A549 (cell line): ENCODE measurements around the gene VSTM4. TPM values are rescaled to one million over a fixed set of nuclear protein-coding genes. Genes with fewer than 3 reads are reported as not detected.

Experiments
- ATAC-seq, 2 experiments: fragments of 200-7000 bp in 1 of 2; fragments of >200 bp in 1 of 2; cut with Nextera tagmentation in 1 of 2; cut with Tn5 transposase in 1 of 2; 3 replicates each; pipeline versions ENCODE4 v1.8.0 to v1.9.1; 2018 to 2020; ENCODE audit warnings: mild to moderate bottlenecking in 1 of 2, moderate library complexity in 1 of 2
- CTCF ChIA-PET: fragments of 300-600 bp; sonication (Branson Sonifier 250); formaldehyde crosslinking; extraction: SDS; loops from one replicate; lab custom pipeline; 2021; ENCODE audit warnings: antibody characterized with exemption, inconsistent platforms; lab: Yijun Ruan, JAX
- POLR2A ChIA-PET: fragments of 350-600 bp; formaldehyde crosslinking; extraction: SDS; loops from one replicate; lab custom pipeline; 2021; ENCODE audit warnings: antibody characterized with exemption, inconsistent platforms; lab: Yijun Ruan, JAX
- DNase-seq, 2 experiments: peaks; one replicate each; pipeline versions ENCODE4 v3.0.0 to v3.0.0-alpha.2; 2011 to 2016; ENCODE audit warnings: low read depth in 1 of 2, low spot score in 1 of 2
- FAIRE-seq: peaks from 2 replicates; lab custom pipeline; 2011; peaks lifted over from hg19 to GRCh38; lab: Jason Lieb, UNC
- H3K27ac ChIP-seq, 2 experiments: fragments of >200 bp; sonication (Bioruptor Twin); formaldehyde crosslinking; 3 replicates each; pipeline ENCODE4 v1.5.1; 2016 to 2017
- H3K4me1 ChIP-seq: fragments of >200 bp; sonication (Bioruptor Twin); formaldehyde crosslinking; 3 replicates; pipeline ENCODE4 v1.6.1; 2016
- H3K4me2 ChIP-seq: fragments of >200 bp; sonication (Bioruptor Twin); formaldehyde crosslinking; 3 replicates; pipeline ENCODE4 v1.6.1; 2016
- H3K4me3 ChIP-seq: fragments of >200 bp; sonication (Bioruptor Twin); formaldehyde crosslinking; 3 replicates; pipeline ENCODE4 v1.5.1; 2016
- H3K9me3 ChIP-seq: fragments of >200 bp; sonication (Bioruptor Twin); formaldehyde crosslinking; 3 replicates; pipeline ENCODE4 v1.6.1; 2016
- BCL3 ChIP-seq: fragments of >200 bp; sonication (Bioruptor Twin); formaldehyde crosslinking; IDR thresholded peaks from 3 replicates; pipeline ENCODE4 v1.6.1; 2016
- BHLHE40 ChIP-seq: IDR thresholded peaks from 2 replicates; pipeline ENCODE4 v1.6.1; 2012; ENCODE audit warnings: low read depth, low read length, inconsistent platforms
- CBX8 ChIP-seq: fragments of 200-600 bp; sonication (generic); IDR thresholded peaks from 2 replicates; pipeline ENCODE4 v1.6.1; 2016
- CEBPB ChIP-seq, 2 experiments: fragments of >200 bp in 1 of 2; sonication (Bioruptor Twin) in 1 of 2; formaldehyde crosslinking in 1 of 2; IDR thresholded peaks; 2 replicates each; pipeline ENCODE4 v1.6.1; 2012 to 2016
- CTCF ChIP-seq: fragments of >200 bp; sonication (Bioruptor Twin); formaldehyde crosslinking; IDR thresholded peaks from 3 replicates; pipeline ENCODE4 v1.5.1; 2016
- ELK1 ChIP-seq: fragments of 150-350 bp; IDR thresholded peaks from 2 replicates; pipeline ENCODE4 v1.6.1; 2014; ENCODE audit warnings: low read depth, mild to moderate bottlenecking, low read length
- EP300 ChIP-seq, 2 experiments: fragments of >200 bp; sonication (Bioruptor Twin); formaldehyde crosslinking; IDR thresholded peaks; 2 replicates in 1 of 2; 3 replicates in 1 of 2; pipeline ENCODE4 v1.6.1; 2016 to 2017
- ESRRA ChIP-seq: fragments of 150-350 bp; IDR thresholded peaks from 2 replicates; pipeline ENCODE4 v1.6.1; 2014; ENCODE audit warnings: mild to moderate bottlenecking, low read length, borderline replicate concordance
- FOSB ChIP-seq: fragments of 250-450 bp; sonication (Bioruptor Pico); IDR thresholded peaks from 2 replicates; pipeline ENCODE4 v1.5.0; 2020; ENCODE audit warnings: mild to moderate bottlenecking, moderate library complexity
- FOXS1 ChIP-seq: fragments of 250-450 bp; sonication (Bioruptor Pico); IDR thresholded peaks from 2 replicates; pipeline ENCODE4 v1.5.0; 2020; ENCODE audit warnings: mild to moderate bottlenecking, moderate library complexity
- GATA3 ChIP-seq: IDR thresholded peaks from 2 replicates; pipeline ENCODE4 v1.6.1; 2012; ENCODE audit warnings: borderline replicate concordance
- HEYL ChIP-seq: fragments of 250-450 bp; sonication (Bioruptor Pico); IDR thresholded peaks from 2 replicates; pipeline ENCODE4 v1.8.0; 2021; ENCODE audit warnings: mild to moderate bottlenecking, moderate library complexity
- HOXB13 ChIP-seq: fragments of 250-450 bp; sonication (Bioruptor Pico); IDR thresholded peaks from 2 replicates; pipeline ENCODE4 v1.5.0; 2020; ENCODE audit warnings: low read depth, mild to moderate bottlenecking, moderate library complexity
- KDM1A ChIP-seq: fragments of 200-600 bp; sonication (generic); IDR thresholded peaks from 2 replicates; pipeline ENCODE4 v1.6.1; 2016; ENCODE audit warnings: low read depth, mild to moderate bottlenecking
- MAFK ChIP-seq: fragments of 450-650 bp; IDR thresholded peaks from 2 replicates; pipeline ENCODE4 v1.6.1; 2014; ENCODE audit not compliant: partially characterized antibody
- NFE2L2 ChIP-seq: fragments of 150-350 bp; conservative IDR thresholded peaks from 2 replicates; pipeline ENCODE4 v1.6.1; 2014; ENCODE audit warnings: low read length
- NR3C1 ChIP-seq: fragments of >200 bp; sonication (Bioruptor Twin); formaldehyde crosslinking; IDR thresholded peaks from 3 replicates; pipeline ENCODE4 v1.6.1; 2017
- PBX3 ChIP-seq: IDR thresholded peaks from 2 replicates; pipeline ENCODE4 v1.6.1; 2012
- PHF8 ChIP-seq: fragments of 200-600 bp; sonication (generic); IDR thresholded peaks from 2 replicates; pipeline ENCODE4 v1.6.1; 2016; ENCODE audit warnings: low read depth, mild to moderate bottlenecking, antibody characterized with exemption, moderate library complexity, borderline replicate concordance
- RFX5 ChIP-seq: fragments of 450-650 bp; IDR thresholded peaks from 2 replicates; pipeline ENCODE4 v1.7.1; 2014; ENCODE audit warnings: antibody characterized with exemption, mild to moderate bottlenecking, moderate library complexity
- RNF2 ChIP-seq: fragments of 200-600 bp; sonication (generic); IDR thresholded peaks from 2 replicates; pipeline ENCODE4 v1.6.1; 2016; ENCODE audit warnings: low read depth, mild to moderate bottlenecking, antibody characterized with exemption, moderate library complexity, borderline replicate concordance
- SREBF2 ChIP-seq: fragments of 450-650 bp; IDR thresholded peaks from 2 replicates; pipeline ENCODE4 v1.6.1; 2014; ENCODE audit warnings: mild to moderate bottlenecking, moderate library complexity
- TP53 ChIP-seq: fragments of 250-450 bp; sonication (Bioruptor Pico); IDR thresholded peaks from 2 replicates; pipeline ENCODE4 v1.5.0; 2021; ENCODE audit warnings: mild to moderate bottlenecking, moderate library complexity
- ZC3H11A ChIP-seq: fragments of 450-650 bp; IDR thresholded peaks from 2 replicates; pipeline ENCODE4 v1.6.1; 2014; ENCODE audit warnings: antibody characterized with exemption, mild to moderate bottlenecking
- WGBS: methylation state at CpG from one replicate; pipeline ENCODE4 v1.1.6; 2017; ENCODE audit errors: missing lambda C conversion rate; 5-methylcytosine and 5-hydroxymethylcytosine counted together
- polyA plus RNA-seq, 4 experiments: library from polyadenylated mRNA; depleted of rRNA in 3 of 4; stranded (reverse); fragments of >200 nt; fragmentation: RNase III in 1 of 4; extraction: RNeasy Plus Mini Kit Qiagen cat#74134 plus additional on column Dnase treatment in 1 of 4; gene quantifications; 2 replicates in 3 of 4; 3 replicates in 1 of 4; pipeline ENCODE4 v1.2.3, GENCODE V29; 2011 to 2017

Gene VSTM4
- polyA plus RNA-seq, 2 of the 4 experiments (the other 2 are of a cell fraction) = 0.18 to 0.53 TPM

DNA sequence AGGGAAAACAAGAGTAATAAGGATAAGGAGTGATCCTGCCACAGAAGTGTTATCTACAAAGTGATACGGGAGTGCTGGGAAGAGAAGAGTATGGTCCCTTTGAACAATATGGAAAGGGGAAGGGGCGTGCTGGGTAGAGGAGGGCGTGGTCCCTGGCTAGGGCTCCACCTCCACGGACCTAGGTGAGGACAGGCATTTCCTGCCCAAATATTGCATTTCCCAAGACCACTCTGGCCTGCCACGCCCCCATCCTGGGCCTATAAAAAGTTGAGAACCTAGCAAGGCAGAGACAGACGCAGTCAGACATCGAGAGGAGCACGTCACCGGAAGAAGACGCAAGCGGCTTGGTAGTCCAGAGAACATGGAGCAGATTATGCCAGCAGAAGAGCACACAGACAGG is 22.8 kb downstream of the VSTM4 start:
- Histone ChIP-seq H3K9me3 (peaks cover under 1% of the 10 kb centered on the region; the same call in 1 of the 3 replicates), H3K4me2 (no peak overlapping the region), H3K4me3 (no peak overlapping the region), H3K27ac (no peak overlapping the region), H3K4me1 (no peaks in the 10 kb centered on the region)
- POLR2A ChIA-PET = no interaction called here
- CTCF ChIA-PET = no interaction called here
- DNase-seq (no peak), ATAC-seq (no peak), FAIRE-seq (no peak)
- TF ChIP-seq ZC3H11A (no peak), FOSB (CRISPR knock-in tag) (no peak), BHLHE40 (no peak), BCL3 (no peak), ESRRA (no peak), GATA3 (no peak), MAFK (no peak)
- WGBS = 57% methylated on average over 11 of the region's 11 CpGs

DNA sequence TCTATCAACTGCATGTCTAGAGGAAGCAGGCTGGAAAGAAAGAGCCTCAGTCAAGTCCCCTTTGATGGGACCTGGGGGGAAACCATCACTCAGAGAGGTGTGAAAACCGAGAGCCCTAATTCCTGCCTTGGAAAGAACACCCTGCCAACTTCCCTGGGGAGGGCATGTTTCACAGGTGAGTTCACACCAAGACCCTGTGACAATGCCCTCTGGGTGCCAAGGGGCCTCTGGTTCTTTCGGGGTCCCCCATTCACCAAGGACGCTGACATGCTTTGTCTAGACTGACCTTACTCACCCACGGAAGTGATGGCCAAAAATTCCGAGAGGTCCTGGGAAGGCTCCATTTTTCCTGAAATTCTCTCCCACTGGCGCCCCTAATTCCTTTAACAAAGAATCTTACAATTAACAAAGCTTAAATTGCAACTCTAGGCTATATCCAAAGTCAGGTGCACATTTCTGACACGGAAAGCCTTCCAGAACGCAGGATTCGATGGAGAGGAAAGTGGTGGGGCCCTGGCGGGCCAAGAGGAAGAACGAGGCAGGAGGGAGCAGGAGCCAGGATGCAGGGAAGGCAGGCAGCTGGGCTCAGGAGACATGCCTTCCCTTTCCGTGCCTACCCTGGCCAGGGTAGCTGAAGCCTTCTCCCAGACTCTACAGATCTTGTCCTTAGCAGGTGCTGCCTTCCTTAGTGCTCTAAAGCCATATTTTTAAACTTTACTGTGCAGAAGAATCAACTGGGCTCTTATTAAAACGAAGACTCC is 23.7 kb downstream of the VSTM4 start:
- POLR2A ChIA-PET = no interaction called here

More for the DNA sequence above, 23.7 kb downstream of the VSTM4 start:
- Histone ChIP-seq H3K4me2 (no peak overlapping the region), H3K9me3 (peaks cover 8% of the 10 kb centered on the region), H3K4me1 (no peaks in the 10 kb centered on the region), H3K27ac (no peak overlapping the region), H3K4me3 (no peak overlapping the region)
- CTCF ChIA-PET = no interaction called here
- WGBS = 18% methylated on average over 13 of the region's 13 CpGs
- TF ChIP-seq FOSB (CRISPR knock-in tag) (no peak), HOXB13 (CRISPR knock-in tag) (no peak), TP53 (CRISPR knock-in tag) (no peak), CBX8 (no peak), PHF8 (no peak), NR3C1 (no peak), SREBF2 (no peak), CEBPB (IDR thresholded peaks at IDR 0.05) (no peak), ZC3H11A (no peak), EP300 (IDR thresholded peaks at IDR 0.05) (no peak), RFX5 (no peak), KDM1A (no peak), ESRRA (no peak), NFE2L2 (no peak), RNF2 (no peak), HEYL (CRISPR knock-in tag) (no peak), ELK1 (no peak), CTCF (no peak), FOXS1 (no peak), PBX3 (no peak)
- FAIRE-seq (no peak), DNase-seq (no peak), ATAC-seq (no peak)
